PFSK-1 (cell line): ENCODE data around the gene MRTFB.

Source experiments
- FOXP2 ChIP-seq: optimal IDR thresholded peaks from 2 replicates; pipeline ENCODE3; 2011; ENCODE audit warnings: borderline replicate concordance, control low read depth, inconsistent platforms; ENCODE audit not compliant: insufficient read depth; ENCODE audit errors: extremely low read length, extremely low read depth
- POLR2AphosphoS5 ChIP-seq: IDR thresholded peaks from 2 replicates; pipeline ENCODE4 v1.6.1; 2012; ENCODE audit warnings: low read depth, mild to moderate bottlenecking, control low read depth, low read length, moderate library complexity
- SIN3A ChIP-seq: IDR thresholded peaks from 2 replicates; pipeline ENCODE4 v1.6.1; 2012; ENCODE audit warnings: mild to moderate bottlenecking, low read length, moderate library complexity, borderline replicate concordance; ENCODE audit not compliant: insufficient read depth
- TAF1 ChIP-seq: IDR thresholded peaks from 2 replicates; pipeline ENCODE4 v1.6.1; 2012; ENCODE audit warnings: low read length, control low read depth, borderline replicate concordance; ENCODE audit not compliant: insufficient read depth
- TF ChIP-seq, protein P1 (sequence below), 2 experiments: IDR thresholded peaks; 2 replicates each; pipeline versions ENCODE4 v1.6.1 to v1.8.0; 2011 to 2012; ENCODE audit warnings: low read depth in 2 of 2, low read length in 2 of 2, control low read depth in 1 of 2, inconsistent platforms in 1 of 2, mild to moderate bottlenecking in 1 of 2, moderate library complexity in 1 of 2; ENCODE audit not compliant: insufficient read depth in 1 of 2

MRTFB gene

DNA sequence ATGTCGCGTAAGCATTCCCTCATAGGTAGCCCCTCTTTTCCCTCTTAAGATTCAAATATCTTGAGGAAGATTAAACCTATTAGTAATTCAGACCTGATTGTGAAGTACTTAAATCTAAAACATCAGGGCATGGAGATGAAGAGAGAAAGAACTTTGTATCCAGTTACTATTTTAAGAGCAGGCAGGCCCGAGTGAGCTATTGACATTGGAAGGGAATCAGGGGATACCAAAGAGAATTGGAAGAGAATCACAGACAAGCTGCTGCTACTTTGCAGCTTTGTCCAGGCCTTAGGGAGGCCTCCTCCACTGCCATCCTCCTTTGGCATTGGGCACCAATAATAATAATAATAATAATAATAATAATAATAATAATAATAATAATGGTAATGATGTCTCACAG, 170.5 kb downstream of the MRTFB start:
- TF ChIP-seq SIN3A: no peak
- TF ChIP-seq TAF1: no peak

DNA sequence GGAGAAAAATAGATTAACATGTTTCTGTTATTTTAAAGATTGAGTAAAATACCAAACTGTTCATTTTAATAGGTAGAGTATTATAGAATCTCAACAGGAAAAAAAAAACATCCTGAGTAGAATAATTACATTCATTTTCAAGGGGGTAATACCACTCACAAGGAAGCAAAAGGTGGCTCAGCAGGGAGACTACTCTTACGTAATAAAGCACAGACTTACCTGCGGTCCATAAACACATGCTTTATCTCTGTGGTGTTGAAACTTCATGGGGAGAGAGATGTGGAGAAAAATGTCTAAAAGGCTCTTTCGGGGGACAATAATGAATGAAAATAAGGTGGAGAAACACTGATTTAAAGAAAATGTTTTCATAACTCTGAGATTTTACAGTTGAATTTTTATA, 171.7 kb downstream of the MRTFB start:
- TF ChIP-seq, protein P1, sequence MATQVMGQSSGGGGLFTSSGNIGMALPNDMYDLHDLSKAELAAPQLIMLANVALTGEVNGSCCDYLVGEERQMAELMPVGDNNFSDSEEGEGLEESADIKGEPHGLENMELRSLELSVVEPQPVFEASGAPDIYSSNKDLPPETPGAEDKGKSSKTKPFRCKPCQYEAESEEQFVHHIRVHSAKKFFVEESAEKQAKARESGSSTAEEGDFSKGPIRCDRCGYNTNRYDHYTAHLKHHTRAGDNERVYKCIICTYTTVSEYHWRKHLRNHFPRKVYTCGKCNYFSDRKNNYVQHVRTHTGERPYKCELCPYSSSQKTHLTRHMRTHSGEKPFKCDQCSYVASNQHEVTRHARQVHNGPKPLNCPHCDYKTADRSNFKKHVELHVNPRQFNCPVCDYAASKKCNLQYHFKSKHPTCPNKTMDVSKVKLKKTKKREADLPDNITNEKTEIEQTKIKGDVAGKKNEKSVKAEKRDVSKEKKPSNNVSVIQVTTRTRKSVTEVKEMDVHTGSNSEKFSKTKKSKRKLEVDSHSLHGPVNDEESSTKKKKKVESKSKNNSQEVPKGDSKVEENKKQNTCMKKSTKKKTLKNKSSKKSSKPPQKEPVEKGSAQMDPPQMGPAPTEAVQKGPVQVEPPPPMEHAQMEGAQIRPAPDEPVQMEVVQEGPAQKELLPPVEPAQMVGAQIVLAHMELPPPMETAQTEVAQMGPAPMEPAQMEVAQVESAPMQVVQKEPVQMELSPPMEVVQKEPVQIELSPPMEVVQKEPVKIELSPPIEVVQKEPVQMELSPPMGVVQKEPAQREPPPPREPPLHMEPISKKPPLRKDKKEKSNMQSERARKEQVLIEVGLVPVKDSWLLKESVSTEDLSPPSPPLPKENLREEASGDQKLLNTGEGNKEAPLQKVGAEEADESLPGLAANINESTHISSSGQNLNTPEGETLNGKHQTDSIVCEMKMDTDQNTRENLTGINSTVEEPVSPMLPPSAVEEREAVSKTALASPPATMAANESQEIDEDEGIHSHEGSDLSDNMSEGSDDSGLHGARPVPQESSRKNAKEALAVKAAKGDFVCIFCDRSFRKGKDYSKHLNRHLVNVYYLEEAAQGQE (IDR thresholded peaks at IDR 0.05; ENCODE audit: insufficient read depth in 1 of 2, low read depth in 2 of 2, low read length in 2 of 2): no peak
- no peak for TF ChIP-seq SIN3A
- no peak for TF ChIP-seq POLR2AphosphoS5
- TF ChIP-seq TAF1: no peak
- no peak for TF ChIP-seq FOXP2

DNA sequence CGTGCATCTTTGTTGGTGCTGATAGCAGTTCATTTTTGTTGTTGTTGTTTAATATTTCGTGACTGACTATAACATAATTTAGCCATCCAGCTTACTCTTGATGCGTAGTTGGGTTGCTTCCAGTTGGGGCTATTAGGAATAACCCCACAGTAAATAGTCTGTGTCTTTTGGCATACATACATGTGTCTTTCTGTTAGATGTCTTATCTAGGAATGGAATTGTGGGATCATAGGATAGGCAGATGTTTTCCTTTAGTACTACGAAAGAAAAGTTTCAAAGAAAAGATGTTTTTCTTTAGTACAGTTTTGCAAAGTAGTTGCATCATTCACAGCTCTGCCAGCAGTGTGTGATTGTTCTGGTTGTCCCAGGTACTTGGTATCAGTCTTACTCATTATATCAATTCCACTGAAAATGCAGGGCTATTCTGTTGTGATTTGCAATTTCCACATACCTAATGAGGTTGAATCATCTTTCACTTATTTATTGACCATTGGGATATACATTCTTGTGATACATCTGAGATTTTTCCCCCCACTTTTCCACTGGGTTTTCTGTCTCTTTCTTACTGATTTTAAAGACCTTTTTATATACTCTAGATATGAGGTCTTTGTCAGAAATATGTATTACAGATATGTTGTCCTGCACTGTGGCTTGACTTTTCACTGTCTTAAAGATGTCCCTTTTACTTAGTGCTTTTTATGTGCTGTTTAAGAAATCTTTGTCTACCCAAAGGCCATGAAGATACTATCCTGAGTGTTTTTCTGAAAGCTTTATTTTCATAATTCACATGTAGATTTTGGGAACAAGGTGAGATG, 173.3 kb downstream of the MRTFB start:
- TF ChIP-seq, protein P1 (IDR thresholded peaks at IDR 0.05; ENCODE audit: insufficient read depth in 1 of 2, low read depth in 2 of 2, low read length in 2 of 2): no peak
- TF ChIP-seq POLR2AphosphoS5: no peak
- TF ChIP-seq TAF1: no peak
- no peak for TF ChIP-seq SIN3A
- TF ChIP-seq FOXP2: no peak

DNA sequence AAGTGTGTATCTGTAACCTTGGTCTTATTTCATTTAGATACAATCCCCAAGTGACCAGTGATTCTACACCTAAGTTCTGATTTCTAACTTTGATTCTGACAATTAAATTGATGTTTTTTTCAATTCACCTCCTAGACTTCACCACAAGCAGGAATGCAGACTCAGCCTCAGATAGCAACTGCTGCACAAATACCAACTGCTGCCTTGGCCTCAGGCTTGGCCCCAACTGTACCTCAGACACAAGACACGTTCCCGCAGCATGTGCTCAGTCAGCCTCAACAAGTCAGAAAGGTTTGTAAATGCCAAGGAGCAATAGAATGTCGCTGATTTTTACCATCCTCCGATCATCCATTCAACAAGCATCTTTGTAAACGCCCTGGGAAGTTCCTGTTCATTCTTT, 177.7 kb downstream of the MRTFB start:
- TF ChIP-seq SIN3A (no peak), POLR2AphosphoS5 (no peak), TAF1 (no peak), FOXP2 (no peak)
- TF ChIP-seq, protein P1 (IDR thresholded peaks at IDR 0.05; ENCODE audit: insufficient read depth in 1 of 2, low read depth in 2 of 2, low read length in 2 of 2): no peak

DNA sequence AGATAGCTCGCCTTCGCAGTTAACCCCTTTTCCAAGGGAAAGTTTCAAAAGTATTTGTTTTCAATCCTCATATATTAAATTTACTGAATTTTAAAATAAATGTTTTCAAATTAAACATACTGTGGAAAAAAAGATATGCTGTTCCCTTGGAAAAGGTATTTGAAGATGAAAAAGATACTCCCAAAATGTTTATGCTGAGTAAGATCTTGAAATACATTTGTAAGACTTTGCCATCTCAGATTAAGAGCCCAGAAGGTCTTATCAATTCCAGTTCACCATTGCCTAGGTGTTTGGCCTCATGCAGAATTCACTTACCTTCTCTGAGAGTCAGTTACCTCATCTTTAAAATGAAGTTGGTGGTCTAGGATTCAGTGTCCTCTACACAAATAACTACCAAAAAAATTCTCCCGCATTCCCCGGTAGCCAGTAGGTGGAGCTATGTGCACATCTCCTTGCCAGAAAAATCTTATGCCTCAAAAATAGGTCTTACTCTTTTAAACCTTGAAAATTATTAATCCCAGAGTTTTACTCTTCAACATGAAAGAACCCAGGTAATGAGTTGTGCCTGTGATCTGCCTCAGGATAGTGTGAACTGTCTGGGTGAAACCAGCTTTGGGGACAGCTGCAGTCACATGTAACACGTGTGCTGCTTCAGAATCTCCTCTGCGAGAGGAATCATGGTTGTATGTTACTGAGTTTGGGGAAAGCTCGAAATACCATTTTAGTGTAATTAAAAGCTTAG, 178.3 kb downstream of the MRTFB start:
- TF ChIP-seq POLR2AphosphoS5 (no peak), FOXP2 (no peak), SIN3A (no peak), TAF1 (no peak)
- TF ChIP-seq, protein P1 (IDR thresholded peaks at IDR 0.05; ENCODE audit: insufficient read depth in 1 of 2, low read depth in 2 of 2, low read length in 2 of 2): no peak
